NCI-H1436 (cell line): ENCODE data around the gene GTF3C1.

Source experiments
- DNase-seq: peaks from one replicate; lab custom pipeline; 2025; lab: John Stamatoyannopoulos, UW

Gene GTF3C1

GRCh38 chr16:27561216-27561615 lies 11.5 kb upstream of the GTF3C1 start:
- DNase-seq, result no peak

- DNase-seq, result no peak
Measured at GRCh38 chr16:27558932-27559331, 9.2 kb upstream of the GTF3C1 start.

- no peak for DNase-seq
Measured at GRCh38 chr16:27558434-27558833, 8.7 kb upstream of the GTF3C1 start.

- no peak for DNase-seq
Measured at GRCh38 chr16:27556471-27556870, 6.8 kb upstream of the GTF3C1 start.

GRCh38 chr16:27551036-27551435 lies 1.3 kb upstream of the GTF3C1 start:
- no peak for DNase-seq

GRCh38 chr16:27550582-27550920 lies 838 bp upstream of the GTF3C1 start:
- no peak for DNase-seq

GRCh38 chr16:27549464-27549745 lies 308 bp downstream of the GTF3C1 start:
- no peak for DNase-seq

GRCh38 chr16:27547851-27548250 lies 1.9 kb downstream of the GTF3C1 start:
- DNase-seq, result no peak

GRCh38 chr16:27547134-27547533 lies 2.6 kb downstream of the GTF3C1 start:
- no peak for DNase-seq

- no peak for DNase-seq
Measured at GRCh38 chr16:27544671-27545070, 5.0 kb downstream of the GTF3C1 start.

- DNase-seq, result no peak
Measured at GRCh38 chr16:27543801-27544200, 5.9 kb downstream of the GTF3C1 start.

GRCh38 chr16:27539636-27540035 lies 10.1 kb downstream of the GTF3C1 start:
- no peak for DNase-seq

GRCh38 chr16:27539120-27539519 lies 10.6 kb downstream of the GTF3C1 start:
- no peak for DNase-seq

- no peak for DNase-seq
Measured at GRCh38 chr16:27538528-27538927, 11.2 kb downstream of the GTF3C1 start.

GRCh38 chr16:27534256-27534655 lies 15.5 kb downstream of the GTF3C1 start:
- DNase-seq, result no peak

- DNase-seq, result no peak
Measured at GRCh38 chr16:27531826-27532800, 17.6 kb downstream of the GTF3C1 start.

- no peak for DNase-seq
Measured at GRCh38 chr16:27531186-27531585, 18.5 kb downstream of the GTF3C1 start.

GRCh38 chr16:27529962-27530361 lies 19.8 kb downstream of the GTF3C1 start:
- DNase-seq, result no peak

GRCh38 chr16:27528294-27528693 lies 21.4 kb downstream of the GTF3C1 start:
- no peak for DNase-seq

- DNase-seq, result no peak
Measured at GRCh38 chr16:27526180-27526579, 23.5 kb downstream of the GTF3C1 start.

GRCh38 chr16:27522173-27522707 lies 27.5 kb downstream of the GTF3C1 start:
- no peak for DNase-seq

- no peak for DNase-seq
Measured at GRCh38 chr16:27520982-27521673, 28.6 kb downstream of the GTF3C1 start.

GRCh38 chr16:27518226-27518625 lies 31.5 kb downstream of the GTF3C1 start:
- DNase-seq, result no peak
